ENCODE results near the gene PRAF2.

Gene PRAF2

DNA sequence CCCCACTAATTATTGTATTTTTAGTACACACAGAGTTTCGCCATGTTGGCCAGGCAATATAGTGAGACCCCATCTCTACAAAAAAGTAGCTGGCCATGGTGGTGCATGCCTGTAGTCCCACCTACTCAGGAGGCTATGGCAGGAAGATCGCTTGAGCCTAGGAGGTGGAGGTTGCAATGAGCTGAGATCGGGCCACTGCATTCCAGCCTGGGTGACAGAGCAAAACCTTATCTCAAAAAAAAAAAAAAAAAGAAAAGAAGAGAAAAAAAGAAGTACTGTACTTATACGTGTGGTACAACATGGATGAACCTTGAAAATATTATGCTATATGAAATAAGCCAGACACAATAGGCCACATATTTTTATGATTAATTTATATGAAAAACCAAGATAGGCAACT lies 15.8 kb upstream of the PRAF2 start:
- H3K27ac Mint-ChIP-seq, result no peak overlapping the region
- H3K27me3 Mint-ChIP-seq, result no peaks in the 10 kb centered on the region
- no peaks in the 10 kb centered on the region for H3K9me3 Mint-ChIP-seq
- no peaks in the 10 kb centered on the region for H3K36me3 Mint-ChIP-seq
- H3K4me3 Mint-ChIP-seq, result no peak overlapping the region
- H3K4me1 Mint-ChIP-seq, result no peaks in the 10 kb centered on the region

DNA sequence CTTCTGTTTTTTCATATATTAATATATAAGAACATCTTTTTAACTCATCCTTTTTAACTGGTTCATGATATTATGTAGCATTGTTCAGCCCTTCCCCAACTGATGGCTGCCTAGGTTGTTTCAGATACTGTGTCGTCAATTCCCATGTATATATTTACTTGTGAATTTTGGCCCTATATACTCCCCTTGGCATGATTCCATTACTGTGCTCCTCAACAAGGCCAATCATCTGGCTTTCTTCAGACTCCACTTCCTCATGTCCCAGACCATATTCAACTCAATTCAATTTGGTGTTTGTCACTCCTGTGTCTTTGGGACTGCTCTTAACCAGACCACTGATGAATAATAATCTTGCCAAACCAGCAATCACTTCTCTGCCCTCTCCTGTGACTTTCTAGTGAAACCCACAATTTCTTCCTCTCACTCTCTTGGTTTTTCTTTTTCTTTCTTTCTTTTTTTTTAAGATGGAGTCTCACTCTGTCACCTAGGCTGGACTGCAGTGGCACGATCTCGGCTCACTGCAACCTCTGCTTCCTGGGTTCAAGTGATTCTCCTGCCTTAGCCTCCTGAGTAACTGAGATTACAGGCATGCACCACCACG lies 8.6 kb upstream of the PRAF2 start:
- Mint-ChIP-seq H3K4me3 (peak overlapping the region; percentile 33), H3K36me3 (no peaks in the 10 kb centered on the region), H3K27me3 (no peaks in the 10 kb centered on the region), H3K9me3 (no peaks in the 10 kb centered on the region), H3K27ac (no peak overlapping the region), H3K4me1 (peaks cover 10% of the 10 kb centered on the region)

DNA sequence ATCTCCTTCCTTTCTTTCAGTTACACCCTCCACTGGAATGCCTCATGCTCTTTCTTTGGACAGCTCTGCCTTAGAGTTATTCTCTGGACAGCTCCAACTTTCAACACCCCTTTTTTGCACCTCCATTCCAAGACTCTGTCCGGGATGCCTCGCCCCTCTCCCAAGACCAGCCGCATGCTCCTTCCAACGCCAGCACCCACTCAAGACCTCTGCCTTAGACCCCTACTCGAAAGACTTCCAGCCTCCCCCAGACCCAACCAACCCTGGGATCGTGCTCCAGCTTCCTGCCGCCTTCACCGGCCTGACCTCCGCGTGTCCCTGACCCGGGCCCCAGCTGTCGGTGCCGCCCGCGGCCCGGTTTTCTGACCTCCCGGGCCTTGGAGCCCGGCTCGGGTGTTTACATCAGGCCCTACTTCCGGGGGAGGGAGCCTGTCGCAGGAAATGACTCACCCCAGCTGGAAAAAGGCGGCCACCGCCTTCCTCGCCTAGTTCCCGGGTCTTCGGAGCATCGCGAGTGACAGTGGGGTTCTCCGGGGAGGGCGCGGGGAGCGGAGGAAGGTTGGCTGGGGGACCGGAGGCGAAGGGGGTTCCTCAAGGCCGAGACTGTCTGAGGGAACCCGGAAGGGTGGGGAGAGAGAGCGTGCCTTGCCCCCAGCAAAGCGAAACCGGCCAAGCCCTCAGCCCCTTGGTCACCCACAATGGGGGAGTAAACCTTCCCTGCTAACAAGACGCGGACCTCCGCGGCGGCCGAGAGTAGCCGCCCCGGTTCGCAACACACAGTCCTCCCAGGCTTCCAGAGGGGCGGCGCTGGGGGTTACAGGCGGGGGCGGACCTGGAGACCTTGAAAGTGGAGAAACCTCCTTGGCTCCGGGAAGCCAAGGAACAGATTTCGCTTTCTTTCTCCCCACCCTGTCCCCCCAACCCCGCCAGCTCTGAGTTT lies 6.0 kb upstream of the PRAF2 start, which contains the start of gene WDR45:
WDR45 (minus strand) TSS at position 399 of the 940 bp plus-strand sequence. CDS start 1,792 bp downstream, outside the sequence.
- Mint-ChIP-seq H3K27ac (peak within 1 kb of the TSS; percentile 98), H3K4me3 (peak within 1 kb of the TSS; percentile 94), H3K36me3 (no peaks in the 10 kb centered on the region), H3K9me3 (no peaks in the 10 kb centered on the region), H3K4me1 (peaks cover 10% of the 10 kb centered on the region), H3K27me3 (no peaks in the 10 kb centered on the region)

DNA sequence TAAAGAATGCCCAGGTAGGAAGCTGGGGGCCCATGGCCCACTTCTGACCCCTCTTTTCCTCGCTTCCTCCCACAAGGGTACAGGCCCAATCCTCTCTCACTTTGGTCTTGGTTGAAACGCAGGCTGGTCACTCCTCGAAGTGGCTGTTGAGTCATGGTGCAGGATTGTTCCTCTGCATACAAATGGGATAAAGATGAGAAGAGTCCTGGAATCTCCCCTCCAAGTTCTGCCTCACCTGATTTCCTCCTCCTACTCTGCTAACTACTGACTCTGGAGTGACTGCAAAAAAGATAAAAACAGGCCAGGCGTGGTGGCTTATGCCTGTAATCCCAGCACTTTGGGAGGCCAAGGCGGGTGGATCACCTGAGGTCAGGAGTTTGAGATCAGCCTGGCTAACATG lies 4.1 kb upstream of the PRAF2 start:
- no peak overlapping the region for H3K27ac Mint-ChIP-seq
- H3K4me3 Mint-ChIP-seq, result no peak overlapping the region
- no peaks in the 10 kb centered on the region for H3K36me3 Mint-ChIP-seq
- H3K27me3 Mint-ChIP-seq, result no peaks in the 10 kb centered on the region
- H3K9me3 Mint-ChIP-seq, result no peaks in the 10 kb centered on the region
- H3K4me1 Mint-ChIP-seq, result peaks cover 16% of the 10 kb centered on the region

DNA sequence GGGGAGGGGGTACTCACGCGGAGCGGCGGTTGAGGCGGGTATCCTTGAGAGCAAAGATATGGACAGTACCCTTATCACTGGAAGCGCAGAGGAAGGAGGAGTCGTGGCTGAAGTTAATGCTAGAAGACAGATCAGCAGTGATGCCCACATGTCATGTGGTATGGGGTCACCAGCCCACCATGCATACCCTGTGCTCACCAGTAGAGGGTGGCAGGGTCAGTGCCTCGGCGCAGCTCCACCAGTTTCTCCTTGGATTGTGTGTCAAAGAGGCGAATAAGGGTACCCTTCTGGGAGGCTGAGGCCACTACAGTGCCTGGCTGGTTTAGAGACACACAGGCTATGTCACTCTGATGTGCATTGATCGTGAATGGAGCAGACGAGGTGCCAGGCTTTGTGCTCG lies 1.5 kb upstream of the PRAF2 start:
- no peaks in the 10 kb centered on the region for H3K9me3 Mint-ChIP-seq
- peaks cover 26% of the 10 kb centered on the region for H3K4me1 Mint-ChIP-seq
- no peaks in the 10 kb centered on the region for H3K36me3 Mint-ChIP-seq
- H3K27ac Mint-ChIP-seq, result no peak overlapping the region
- no peak overlapping the region for H3K4me3 Mint-ChIP-seq
- no peaks in the 10 kb centered on the region for H3K27me3 Mint-ChIP-seq

DNA sequence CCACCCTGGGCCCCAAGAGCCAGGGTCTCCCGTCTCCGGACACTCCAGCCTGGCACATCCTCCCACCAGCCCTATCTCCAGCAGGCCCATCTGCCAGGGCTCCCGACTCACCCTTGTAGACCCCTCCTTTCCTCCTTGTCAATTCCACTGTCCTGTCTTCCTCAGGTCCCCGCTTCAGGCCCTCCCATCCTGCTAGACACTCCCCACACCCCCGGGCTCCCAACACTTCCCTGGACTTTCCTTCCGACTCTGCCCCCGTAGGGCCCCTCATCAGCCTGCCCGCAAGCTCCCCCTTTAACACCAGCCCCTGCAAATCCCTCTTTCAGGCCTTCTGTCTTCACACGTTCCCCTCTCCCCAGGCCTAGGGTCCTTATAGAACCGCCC lies 1.1 kb downstream of the PRAF2 start:
- H3K4me1 Mint-ChIP-seq, result peaks cover 16% of the 10 kb centered on the region
- no peaks in the 10 kb centered on the region for H3K36me3 Mint-ChIP-seq
- peak overlapping the region; percentile 84 for H3K4me3 Mint-ChIP-seq
- no peak overlapping the region for H3K27ac Mint-ChIP-seq
- H3K27me3 Mint-ChIP-seq, result no peaks in the 10 kb centered on the region
- no peaks in the 10 kb centered on the region for H3K9me3 Mint-ChIP-seq

DNA sequence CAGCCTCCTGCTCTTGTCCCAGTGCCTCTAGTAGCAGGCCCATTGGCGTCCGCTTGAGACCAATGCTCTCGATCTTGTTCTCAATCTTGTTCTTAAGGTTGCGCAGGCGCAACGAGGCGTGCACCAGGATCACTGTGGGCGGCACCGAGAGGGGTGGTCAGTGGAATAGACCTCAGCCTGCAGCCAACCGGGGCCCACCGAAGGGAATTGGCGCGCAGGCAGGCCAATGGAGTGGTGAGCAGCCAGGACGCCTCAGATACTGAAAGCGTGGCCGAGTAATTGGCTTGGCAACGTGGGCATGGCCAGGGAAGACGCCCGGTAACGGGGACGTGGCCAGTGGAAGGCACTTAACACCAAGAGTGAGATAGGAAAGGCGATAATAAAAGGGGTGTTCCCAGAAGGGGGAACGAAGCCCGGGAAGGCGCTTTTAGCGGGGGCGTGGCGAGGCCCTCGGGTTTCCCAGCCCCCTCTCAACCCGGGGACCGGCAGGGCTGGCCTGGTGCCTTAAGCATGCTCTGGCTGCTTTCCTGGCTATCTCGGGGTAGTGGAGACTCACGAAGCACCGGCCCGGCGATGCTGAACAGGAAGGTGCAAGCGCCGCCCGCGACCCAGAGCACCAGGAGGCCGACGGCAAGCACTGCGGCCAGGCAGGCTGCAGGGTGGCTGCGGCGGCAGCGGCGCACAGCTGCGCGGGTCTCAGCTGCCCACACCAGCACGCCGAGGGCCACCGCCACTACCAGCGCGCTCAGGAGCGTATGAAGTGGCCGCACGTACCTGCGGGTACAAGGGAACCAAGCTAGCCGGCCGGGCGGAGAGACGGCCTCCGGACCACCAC lies 1.7 kb downstream of the PRAF2 start:
- Mint-ChIP-seq H3K36me3 (no peaks in the 10 kb centered on the region), H3K27me3 (no peaks in the 10 kb centered on the region), H3K27ac (no peak overlapping the region), H3K4me1 (peaks cover 16% of the 10 kb centered on the region), H3K4me3 (peak overlapping the region; percentile 42), H3K9me3 (no peaks in the 10 kb centered on the region)

DNA sequence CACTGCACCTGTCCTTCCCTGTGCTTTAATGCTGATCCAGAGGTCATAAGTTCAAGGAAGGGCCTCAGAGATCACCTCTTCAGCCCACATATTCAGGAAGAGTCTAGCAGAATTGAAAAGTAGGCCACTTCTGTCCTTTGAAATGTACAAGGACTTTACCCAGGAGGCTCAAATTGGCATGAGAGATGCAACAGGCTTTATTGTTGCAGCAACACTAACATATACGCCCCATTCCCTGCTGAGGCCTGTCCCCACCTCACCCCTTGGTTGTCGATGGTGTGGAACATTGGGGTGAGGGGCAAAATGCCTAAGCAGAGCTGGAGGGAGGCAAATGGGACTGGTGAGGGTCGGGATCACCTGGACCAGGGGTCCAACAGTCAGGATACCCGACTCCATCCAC lies 2.8 kb downstream of the PRAF2 start:
- no peaks in the 10 kb centered on the region for H3K27me3 Mint-ChIP-seq
- H3K27ac Mint-ChIP-seq, result no peak overlapping the region
- H3K4me1 Mint-ChIP-seq, result peaks cover 16% of the 10 kb centered on the region
- H3K36me3 Mint-ChIP-seq, result no peaks in the 10 kb centered on the region
- peak overlapping the region; percentile 44 for H3K4me3 Mint-ChIP-seq
- no peaks in the 10 kb centered on the region for H3K9me3 Mint-ChIP-seq

DNA sequence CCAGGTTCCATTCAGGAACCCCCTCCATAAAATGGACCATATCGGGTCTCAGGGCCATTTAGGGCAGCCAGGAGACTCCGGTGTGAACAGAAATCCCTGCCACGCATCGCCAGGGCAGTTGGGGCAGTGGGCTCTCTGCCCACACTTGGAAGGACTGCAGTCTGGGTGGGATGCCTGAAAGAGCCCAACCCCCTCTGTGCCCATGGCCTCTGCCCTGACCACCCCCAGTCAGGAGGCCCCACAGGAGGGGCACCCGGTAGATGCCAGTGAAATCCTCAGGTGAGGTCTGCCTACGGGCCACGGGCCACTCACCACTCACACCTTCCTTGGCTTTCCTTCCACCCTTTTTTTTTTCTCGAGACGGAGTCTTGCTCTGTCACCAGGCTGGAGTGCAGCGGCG lies 4.8 kb downstream of the PRAF2 start:
- Mint-ChIP-seq H3K27ac (no peak overlapping the region), H3K4me3 (no peak overlapping the region), H3K4me1 (peaks cover 16% of the 10 kb centered on the region), H3K9me3 (no peaks in the 10 kb centered on the region), H3K36me3 (no peaks in the 10 kb centered on the region), H3K27me3 (no peaks in the 10 kb centered on the region)

DNA sequence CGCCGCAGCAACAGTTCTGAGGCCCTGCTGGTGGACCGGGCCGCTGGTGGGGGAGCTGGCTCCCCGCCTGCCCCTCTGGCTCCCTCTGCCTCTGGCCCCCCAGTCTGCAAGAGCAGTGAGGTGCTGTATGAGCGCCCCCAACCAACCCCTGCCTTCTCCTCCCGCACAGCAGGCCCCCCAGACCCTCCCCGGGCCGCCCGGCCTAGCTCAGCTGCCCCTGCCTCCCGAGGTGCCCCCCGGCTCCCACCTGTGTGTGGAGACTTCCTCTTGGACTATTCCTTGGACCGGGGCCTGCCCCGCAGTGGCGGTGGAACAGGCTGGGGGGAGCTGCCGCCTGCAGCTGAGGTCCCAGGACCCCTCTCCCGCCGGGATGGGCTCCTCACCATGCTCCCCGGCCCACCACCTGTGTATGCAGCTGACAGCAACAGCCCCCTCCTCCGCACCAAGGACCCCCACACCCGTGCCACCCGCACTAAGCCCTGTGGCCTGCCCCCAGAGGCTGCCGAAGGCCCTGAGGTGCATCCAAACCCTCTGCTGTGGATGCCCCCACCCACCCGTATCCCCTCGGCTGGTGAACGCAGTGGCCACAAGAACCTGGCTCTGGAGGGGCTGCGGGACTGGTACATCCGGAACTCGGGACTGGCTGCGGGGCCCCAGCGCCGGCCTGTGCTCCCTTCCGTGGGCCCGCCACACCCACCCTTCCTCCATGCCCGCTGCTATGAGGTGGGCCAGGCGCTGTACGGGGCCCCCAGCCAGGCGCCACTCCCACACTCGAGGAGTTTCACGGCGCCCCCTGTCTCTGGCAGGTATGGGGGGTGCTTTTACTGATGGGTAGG lies 6.3 kb downstream of the PRAF2 start:
- Mint-ChIP-seq H3K9me3 (no peaks in the 10 kb centered on the region), H3K27ac (no peak overlapping the region), H3K36me3 (no peaks in the 10 kb centered on the region), H3K4me1 (peaks cover 8% of the 10 kb centered on the region), H3K4me3 (no peak overlapping the region), H3K27me3 (no peaks in the 10 kb centered on the region)

DNA sequence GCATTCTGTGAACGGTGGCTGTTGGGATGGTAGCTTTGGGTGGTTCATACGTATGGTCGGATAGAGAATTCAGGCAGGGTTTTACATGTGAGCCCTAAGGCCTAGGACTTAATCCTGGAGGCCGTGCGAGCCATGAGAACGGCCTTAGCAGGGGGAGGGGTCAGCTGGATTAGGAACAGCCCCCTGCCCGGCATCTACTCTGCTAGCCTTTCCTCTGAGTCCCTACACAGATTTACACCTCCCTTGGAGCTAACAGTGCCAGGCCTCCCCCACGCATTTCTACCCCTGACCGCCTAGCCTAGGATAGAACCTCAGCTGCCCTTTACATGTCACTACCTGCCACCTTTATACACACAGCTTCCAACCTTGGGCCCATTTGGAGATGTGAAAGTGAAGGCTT lies 7.1 kb downstream of the PRAF2 start:
- Mint-ChIP-seq H3K27ac (no peak overlapping the region), H3K27me3 (no peaks in the 10 kb centered on the region), H3K9me3 (no peaks in the 10 kb centered on the region)

DNA sequence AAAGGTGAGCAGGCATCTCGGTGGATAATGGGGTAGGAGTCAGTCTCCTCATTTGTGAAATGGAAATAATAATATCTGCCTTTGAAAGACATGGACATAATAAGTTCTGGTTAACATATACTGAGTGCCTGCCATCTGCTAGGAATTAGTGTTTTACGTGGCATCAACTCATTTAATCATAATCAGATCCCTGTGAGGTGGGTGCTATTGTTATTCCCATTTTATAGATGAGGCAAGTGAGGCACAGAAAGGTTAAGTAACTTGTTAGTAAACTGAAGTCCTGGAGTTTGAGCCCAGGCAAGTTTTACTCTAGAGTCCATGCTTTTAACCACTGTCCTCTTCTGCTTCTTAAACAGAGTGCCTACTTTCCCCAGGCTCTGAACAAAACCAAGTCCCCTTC lies 7.5 kb downstream of the PRAF2 start:
- Mint-ChIP-seq H3K4me1 (peaks cover 2% of the 10 kb centered on the region), H3K4me3 (no peak overlapping the region), H3K9me3 (no peaks in the 10 kb centered on the region), H3K27me3 (no peaks in the 10 kb centered on the region), H3K27ac (no peak overlapping the region), H3K36me3 (no peaks in the 10 kb centered on the region)

More for the DNA sequence above, 7.1 kb downstream of the PRAF2 start:
- Mint-ChIP-seq H3K4me3 (no peak overlapping the region), H3K36me3 (no peaks in the 10 kb centered on the region), H3K4me1 (peaks cover 5% of the 10 kb centered on the region)

DNA sequence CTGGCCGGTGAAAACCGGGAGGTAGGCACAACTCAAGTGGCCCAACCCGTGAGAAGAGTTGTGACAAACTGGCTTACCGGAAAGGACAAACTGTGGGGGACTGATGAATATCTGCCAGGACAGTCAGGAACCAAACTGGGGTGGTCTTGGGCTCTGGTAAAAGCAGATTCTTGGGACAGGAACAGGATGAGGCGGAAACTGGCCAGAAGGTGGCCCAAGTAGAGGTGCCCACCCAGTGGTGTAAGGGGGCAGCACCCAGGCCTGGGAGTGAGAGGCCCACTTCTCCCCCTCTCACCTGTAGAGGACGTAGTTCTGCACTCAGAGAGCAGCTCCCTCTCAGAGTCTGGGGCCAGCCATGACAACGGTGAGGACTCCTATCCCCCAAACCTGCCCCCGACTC lies 9.1 kb downstream of the PRAF2 start:
- H3K36me3 Mint-ChIP-seq, result no peaks in the 10 kb centered on the region
- no peaks in the 10 kb centered on the region for H3K9me3 Mint-ChIP-seq
- no peaks in the 10 kb centered on the region for H3K4me1 Mint-ChIP-seq
- no peak overlapping the region for H3K4me3 Mint-ChIP-seq
- no peaks in the 10 kb centered on the region for H3K27me3 Mint-ChIP-seq
- no peak overlapping the region for H3K27ac Mint-ChIP-seq

DNA sequence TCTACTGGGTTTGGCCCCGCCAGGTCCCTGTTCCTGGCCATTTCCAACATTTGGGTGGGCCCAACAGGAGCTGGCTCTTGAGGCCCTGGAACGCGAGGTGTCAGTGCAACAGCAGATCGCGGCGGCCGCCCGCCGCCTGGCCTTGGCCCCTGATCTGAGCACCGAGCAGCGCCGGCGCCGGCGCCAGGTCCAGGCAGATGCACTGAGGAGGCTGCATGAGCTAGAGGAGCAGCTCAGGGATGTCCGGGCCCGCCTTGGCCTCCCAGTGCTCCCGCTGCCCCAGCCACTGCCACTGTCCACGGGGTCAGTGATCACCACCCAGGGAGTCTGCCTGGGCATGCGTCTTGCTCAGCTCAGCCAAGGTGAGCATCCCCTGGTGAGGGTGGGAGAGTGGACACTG lies 9.5 kb downstream of the PRAF2 start:
- H3K9me3 Mint-ChIP-seq, result no peaks in the 10 kb centered on the region
- no peaks in the 10 kb centered on the region for H3K4me1 Mint-ChIP-seq
- H3K36me3 Mint-ChIP-seq, result no peaks in the 10 kb centered on the region
- H3K4me3 Mint-ChIP-seq, result no peak overlapping the region
- no peak overlapping the region for H3K27ac Mint-ChIP-seq
- H3K27me3 Mint-ChIP-seq, result no peaks in the 10 kb centered on the region

DNA sequence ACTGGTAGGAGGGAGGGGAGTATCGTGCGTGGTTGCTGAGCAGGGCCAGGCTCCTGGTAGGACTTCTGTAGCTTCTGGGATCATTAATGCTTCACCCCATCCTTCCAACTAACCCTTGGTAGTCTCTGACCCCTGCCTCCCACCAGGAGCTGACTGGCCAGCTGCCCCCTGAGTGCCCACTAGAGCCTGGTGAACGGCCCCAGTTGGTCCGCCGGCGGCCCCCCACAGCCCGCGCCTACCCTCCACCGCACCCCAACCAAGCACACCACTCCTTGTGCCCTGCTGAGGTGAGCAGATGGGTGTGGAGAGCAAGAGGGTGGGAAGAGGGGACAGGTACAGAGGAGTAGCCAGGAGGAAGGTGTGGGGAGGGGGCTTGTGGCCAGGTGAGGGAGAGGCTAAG lies 10.1 kb downstream of the PRAF2 start:
- H3K27ac Mint-ChIP-seq, result no peak overlapping the region
- H3K9me3 Mint-ChIP-seq, result no peaks in the 10 kb centered on the region
- no peaks in the 10 kb centered on the region for H3K27me3 Mint-ChIP-seq
- H3K4me3 Mint-ChIP-seq, result no peak overlapping the region
- no peaks in the 10 kb centered on the region for H3K4me1 Mint-ChIP-seq
- H3K36me3 Mint-ChIP-seq, result no peaks in the 10 kb centered on the region
